Sciatic nerve (tissue), 2 donors: ENCODE measurements around the gene KDM1A. TPM values are rescaled to one million over a fixed set of nuclear protein-coding genes. Genes with fewer than 3 reads are reported as not detected.

Source experiments
- ATAC-seq: fragments of 200-7000 bp; cut with Tn5 transposase; one replicate; pipeline ENCODE4 v1.9.1; 2020; ENCODE audit warnings: mild to moderate bottlenecking, moderate library complexity
- DNase-seq: peaks from one replicate; pipeline ENCODE4 v3.0.0-alpha.2; 2020; ENCODE audit warnings: low spot score
- intact Hi-C: fragments of 100-400 bp; cut with DNase I; formaldehyde crosslinking; loops from one replicate; pipeline ENCODE4 v1.14.2; 2022
- total RNA-seq: library from RNA; stranded (reverse); fragmentation: NEBNext Ultra II Directional; extraction: Animal tissue kit (Norgen Biotek cat#: 25700); gene quantifications from one replicate; pipeline ENCODE4 v1.2.1, GENCODE V29; 2021
- donor health status: DM: no; HTN: no; CAD: no.
- donor health status: DM: no; HTN: no; CAD: no.

The KDM1A gene
- total RNA-seq, 1 donor from 2014 or later: 39.9 TPM

GRCh38 chr1:23099171-23099536, 79.9 kb downstream of the KDM1A start:
- no peak for DNase-seq
- intact Hi-C loops: loop anchor here (5.0 kb wide), 1 partner anchor 88 kb away; no protein-coding TSS in a partner anchor

GRCh38 chr1:23100074-23100748, 80.9 kb downstream of the KDM1A start:
- DNase-seq: no peak
- ATAC-seq: peak; percentile 93
- intact Hi-C loops: loop anchor here (5.0 kb wide), 1 partner anchor 77 kb away; no protein-coding TSS in a partner anchor

More at GRCh38 chr1:23099171-23099536, 79.9 kb downstream of the KDM1A start:
- no peak for ATAC-seq

GRCh38 chr1:23101101-23101827, 82.0 kb downstream of the KDM1A start:
- intact Hi-C loops: loop anchor here (5.0 kb wide), 1 partner anchor 76 kb away; no protein-coding TSS in a partner anchor
- DNase-seq (no peak), ATAC-seq (no peak)

GRCh38 chr1:23101887-23102286, 82.6 kb downstream of the KDM1A start:
- ATAC-seq: no peak
- intact Hi-C loops: loop anchor here (5.0 kb wide), 1 partner anchor 75 kb away; no protein-coding TSS in a partner anchor

GRCh38 chr1:23102289-23102688, 83.0 kb downstream of the KDM1A start:
- DNase-seq (no peak), ATAC-seq (no peak)
- intact Hi-C loops: loop anchor here (5.0 kb wide), 1 partner anchor 75 kb away; no protein-coding TSS in a partner anchor

More at GRCh38 chr1:23101887-23102286, 82.6 kb downstream of the KDM1A start:
- no peak for DNase-seq

GRCh38 chr1:23103001-23103889, 84.0 kb downstream of the KDM1A start:
- ATAC-seq: no peak
- no peak for DNase-seq
- intact Hi-C loops: loop anchor here (5.0 kb wide), 1 partner anchor 74 kb away; no protein-coding TSS in a partner anchor

- ATAC-seq: no peak
- intact Hi-C loops: no loop called here
- DNase-seq: no peak
Observed at GRCh38 chr1:23108918-23109533, 89.8 kb downstream of the KDM1A start.

- intact Hi-C loops: no loop called here
- no peak for DNase-seq
- no peak for ATAC-seq
Observed at GRCh38 chr1:23110391-23110790, 91.1 kb downstream of the KDM1A start.

GRCh38 chr1:23111600-23112535, 92.6 kb downstream of the KDM1A start:
- ATAC-seq: no peak
- intact Hi-C loops: no loop called here
- DNase-seq: no peak

GRCh38 chr1:23114424-23115079, 95.3 kb downstream of the KDM1A start:
- intact Hi-C loops: no loop called here
- DNase-seq (no peak), ATAC-seq (peak; percentile 38)

- intact Hi-C loops: no loop called here
- ATAC-seq: no peak
- no peak for DNase-seq
Observed at GRCh38 chr1:23116216-23116836, 97.1 kb downstream of the KDM1A start.

GRCh38 chr1:23116921-23117699, 97.8 kb downstream of the KDM1A start:
- DNase-seq (no peak), ATAC-seq (no peak)
- intact Hi-C loops: no loop called here

GRCh38 chr1:23118407-23118806, 99.1 kb downstream of the KDM1A start:
- intact Hi-C loops: no loop called here
- ATAC-seq (no peak), DNase-seq (no peak)

- intact Hi-C loops: no loop called here
- peak; percentile 29 for ATAC-seq
- no peak for DNase-seq
Observed at GRCh38 chr1:23118957-23119792, 99.9 kb downstream of the KDM1A start.

- DNase-seq: no peak
- no peak for ATAC-seq
- intact Hi-C loops: no loop called here
Observed at GRCh38 chr1:23120383-23120782, 101.1 kb downstream of the KDM1A start.
